Neutrophil (primary cell): ENCODE data around the gene UST.

ENCODE experiments used
- H3K27ac ChIP-seq: fragments of 200-600 bp; sonication (generic); 2 replicates; pipeline ENCODE4 v1.5.1; 2016; ENCODE audit warnings: mild to moderate bottlenecking, moderate library complexity
- H3K27me3 ChIP-seq: fragments of 200-600 bp; sonication (generic); 2 replicates; pipeline ENCODE4 v1.6.0; 2016; ENCODE audit warnings: mild to moderate bottlenecking
- H3K36me3 ChIP-seq: fragments of 200-600 bp; sonication (generic); 2 replicates; pipeline ENCODE4 v1.5.1; 2017
- H3K4me1 ChIP-seq, 2 experiments: fragments of 200-600 bp in 1 of 2; sonication (generic) in 1 of 2; 1 replicate in 1 of 2; 2 replicates in 1 of 2; pipeline versions ENCODE4 v1.5.1 to v1.6.1; 2013 to 2016; ENCODE audit warnings: low read depth in 1 of 2, low read length in 1 of 2, mild to moderate bottlenecking in 1 of 2, moderate library complexity in 1 of 2; ENCODE audit not compliant: control insufficient read depth in 1 of 2, insufficient read depth in 1 of 2
- H3K4me3 ChIP-seq, 2 experiments: fragments of 200-600 bp in 1 of 2; sonication (generic) in 1 of 2; 1 replicate in 1 of 2; 2 replicates in 1 of 2; pipeline ENCODE4 v1.5.1; 2013 to 2016; ENCODE audit warnings: low read depth in 1 of 2, low read length in 1 of 2, mild to moderate bottlenecking in 1 of 2, moderate library complexity in 1 of 2
- H3K9me3 ChIP-seq: fragments of 200-600 bp; sonication (generic); 2 replicates; pipeline ENCODE4 v1.5.1; 2016
- CTCF ChIP-seq: fragments of 200-600 bp; sonication (generic); IDR thresholded peaks from 2 replicates; pipeline ENCODE4 v1.5.1; 2016; ENCODE audit warnings: antibody characterized with exemption

Gene UST

GRCh38 chr6:149014631-149015534, 268.1 kb downstream of the UST start:
- TF ChIP-seq CTCF, result no peak
- no peaks in the 10 kb centered on the region for H3K9me3 ChIP-seq
- no peaks in the 10 kb centered on the region for H3K36me3 ChIP-seq
- no peak overlapping the region for H3K4me3 ChIP-seq
- H3K27ac ChIP-seq, result no peak overlapping the region
- no peaks in the 10 kb centered on the region for H3K27me3 ChIP-seq
- H3K4me1 ChIP-seq, result no peaks in the 10 kb centered on the region

- no peaks in the 10 kb centered on the region for H3K27me3 ChIP-seq
- no peaks in the 10 kb centered on the region for H3K4me1 ChIP-seq
- no peak for TF ChIP-seq CTCF
- no peaks in the 10 kb centered on the region for H3K9me3 ChIP-seq
- H3K36me3 ChIP-seq, result no peaks in the 10 kb centered on the region
- no peak overlapping the region for H3K4me3 ChIP-seq
- no peak overlapping the region for H3K27ac ChIP-seq
Measured at GRCh38 chr6:149015535-149016525, 269.0 kb downstream of the UST start.

GRCh38 chr6:149016716-149017115, 269.9 kb downstream of the UST start:
- no peaks in the 10 kb centered on the region for H3K27me3 ChIP-seq
- no peaks in the 10 kb centered on the region for H3K4me1 ChIP-seq
- H3K9me3 ChIP-seq, result no peaks in the 10 kb centered on the region
- TF ChIP-seq CTCF, result no peak
- no peak overlapping the region for H3K27ac ChIP-seq
- no peak overlapping the region for H3K4me3 ChIP-seq
- H3K36me3 ChIP-seq, result no peaks in the 10 kb centered on the region

- Histone ChIP-seq H3K4me3 (no peak overlapping the region), H3K36me3 (no peaks in the 10 kb centered on the region), H3K27ac (no peak overlapping the region), H3K27me3 (no peaks in the 10 kb centered on the region), H3K9me3 (no peaks in the 10 kb centered on the region), H3K4me1 (no peaks in the 10 kb centered on the region)
- TF ChIP-seq CTCF, result no peak
Measured at GRCh38 chr6:149020319-149020718, 273.5 kb downstream of the UST start.

GRCh38 chr6:149024361-149024760, 277.5 kb downstream of the UST start:
- TF ChIP-seq CTCF, result no peak

More at GRCh38 chr6:149024361-149024760, 277.5 kb downstream of the UST start:
- Histone ChIP-seq H3K36me3 (no peaks in the 10 kb centered on the region), H3K9me3 (peaks cover 3% of the 10 kb centered on the region), H3K27ac (no peak overlapping the region), H3K4me3 (no peak overlapping the region), H3K4me1 (peaks cover 0 to 5% of the 10 kb centered on the region in 2 experiments), H3K27me3 (no peaks in the 10 kb centered on the region)
